NT2/D1 (cell line): ENCODE results near the gene PRKG1.

Experiments
- SUZ12 ChIP-seq: IDR thresholded peaks from 2 replicates; pipeline ENCODE4 v1.6.1; 2011; ENCODE audit not compliant: insufficient read length, insufficient read depth; ENCODE audit errors: extremely low read depth
- ZNF274 ChIP-seq: IDR thresholded peaks from 2 replicates; pipeline ENCODE4 v1.6.1; 2011; ENCODE audit warnings: mild to moderate bottlenecking, low read depth, low read length

DNA sequence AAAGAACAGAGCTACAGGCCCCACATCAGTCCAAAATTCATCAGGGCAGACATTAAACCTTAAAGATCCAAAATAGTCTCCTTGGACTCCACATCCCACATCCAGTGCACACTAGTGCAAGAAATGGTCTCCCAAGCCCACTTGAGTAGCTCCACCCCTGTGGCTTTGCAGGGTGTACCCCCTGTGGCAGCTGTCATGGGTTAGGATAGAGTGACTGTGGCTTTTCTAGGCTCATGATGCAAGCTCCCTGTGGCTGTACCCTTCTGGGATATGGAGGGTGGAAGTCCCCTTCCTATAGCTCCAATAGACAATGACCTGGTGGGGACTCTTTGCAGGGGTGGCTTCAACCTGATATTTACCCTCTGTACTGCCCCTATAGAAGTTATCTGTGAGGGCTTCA, 1111.0 kb downstream of the PRKG1 start:
- no peak for TF ChIP-seq SUZ12
- TF ChIP-seq ZNF274 = no peak
